ENCODE measurements around the gene PARP6. TPM values are rescaled to one million over a fixed set of nuclear protein-coding genes. Genes with fewer than 3 reads are reported as not detected.

The PARP6 gene
- total and polyA plus RNA-seq, 9 of the 15 experiments (the other 6 are each of a cell fraction or from before 2014, with no cell fraction given), result 14.8 to 83.2 (median 28.3) TPM

DNA sequence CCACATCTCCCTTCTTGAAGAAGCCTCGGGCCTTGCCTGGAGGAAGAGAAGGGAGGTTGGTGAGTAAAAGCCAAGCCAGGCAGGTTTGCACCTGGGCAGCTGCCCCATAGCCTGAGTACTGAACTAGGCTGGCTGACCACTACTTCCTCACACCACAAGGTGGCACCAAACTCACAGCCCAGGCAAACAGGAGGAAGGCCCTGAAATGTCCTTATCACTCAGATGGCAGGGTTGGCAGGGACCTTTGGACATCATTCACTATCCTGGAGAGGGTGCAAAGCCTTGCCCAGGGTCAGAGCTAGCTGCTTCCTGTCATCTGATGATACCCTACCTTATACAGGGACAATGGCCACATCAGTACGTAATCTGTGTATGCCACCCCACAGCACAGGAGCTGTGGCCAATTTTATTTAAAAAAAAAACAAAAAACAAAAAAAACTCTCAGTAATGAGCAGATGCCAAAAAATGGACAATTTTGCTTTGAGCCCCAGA is 72.6 kb downstream of the PARP6 start (continued):
- TF ChIP-seq ZNF699 (CRISPR knock-in tag; IDR thresholded peaks at IDR 0.05; ENCODE audit: insufficient replicate concordance) (no peak), MEF2D (tag; conservative IDR thresholded peaks at IDR 0.05; ENCODE audit: low read depth) (no peak), RAD21 (CRISPR knock-in tag; conservative IDR thresholded peaks at IDR 0.05 in 1 of 2, IDR thresholded peaks at IDR 0.05 in 1 of 2) (peak; percentile 57 to 90), RBM39 (optimal IDR thresholded peaks at IDR 0.05; ENCODE audit: low read depth, low read length) (peak; percentile 56), CC2D1A (IDR thresholded peaks at IDR 0.05) (0 out of 2 replicates have a peak, but pooled peaks have one; percentile 48), NEUROD1 (IDR thresholded peaks at IDR 0.05; ENCODE audit: borderline replicate concordance, low read depth, low read length, partially characterized antibody) (no peak), STAG1 (CRISPR knock-in tag; IDR thresholded peaks at IDR 0.05; ENCODE audit: borderline replicate concordance) (peak; percentile 79; the same call in 1 of the 2 replicates), ZBTB8A (IDR thresholded peaks at IDR 0.05; ENCODE audit: partially characterized antibody) (no peak), ZKSCAN1 (IDR thresholded peaks at IDR 0.05; ENCODE audit: low read depth, low read length) (no peak), SMC3 (conservative IDR thresholded peaks at IDR 0.05; ENCODE audit: insufficient read depth, low read depth, low read length) (peak; percentile 71)

DNA sequence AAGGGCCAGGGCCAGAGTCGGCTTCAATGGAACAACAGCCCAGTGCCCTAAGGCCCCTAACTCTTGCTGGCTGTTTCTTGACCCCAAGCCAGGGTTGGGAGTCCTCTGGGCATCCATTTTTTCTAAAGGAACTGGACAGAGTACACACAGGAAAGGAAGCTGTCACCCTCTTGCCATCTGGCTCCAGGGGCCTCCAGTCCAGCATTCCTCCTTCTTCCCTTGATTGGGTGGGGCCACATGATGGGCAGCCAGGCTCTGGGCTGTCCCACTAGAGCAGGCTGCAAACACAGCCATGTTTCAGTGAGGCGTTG is 73.2 kb downstream of the PARP6 start:
- Histone ChIP-seq H3K79me2 (ENCODE audit: control insufficient read depth, insufficient read depth, low read length) (no peaks in the 10 kb centered on the region), H3K4me1 (replicated peaks in 1 of 2; ENCODE audit: control insufficient read depth in 2 of 2, insufficient read depth in 2 of 2, low read length in 2 of 2) (peaks cover 5 to 13% of the 10 kb centered on the region in 2 experiments; a peak in 4 of 5 replicates), H3K27ac (ENCODE audit: extremely low read depth, low read depth, low read length) (no peak overlapping the region), H3K4me3 (no peak overlapping the region), H3K9me1 (ENCODE audit: control insufficient read depth, insufficient read depth, low read length) (no peaks in the 10 kb centered on the region), H3K27me3 (ENCODE audit: control insufficient read depth in 2 of 2, insufficient read depth in 2 of 2, low read length in 2 of 2) (no peaks in the 10 kb centered on the region), H3K4me2 (ENCODE audit: insufficient read depth, low read length) (no peak overlapping the region), H2AFZ (ENCODE audit: low read depth, low read length) (no peak overlapping the region), H3K9me3 (replicated peaks; ENCODE audit: control insufficient read depth, insufficient read depth, low read depth, low read length) (no peaks in the 10 kb centered on the region), H3K36me3 (ENCODE audit: control insufficient read depth, insufficient read depth, low read length) (peaks cover 63% of the 10 kb centered on the region), H4K20me1 (replicated peaks; ENCODE audit: control insufficient read depth, insufficient read depth, low read length) (peaks cover 20% of the 10 kb centered on the region), H3K9ac (ENCODE audit: insufficient read depth in 1 of 2, low read depth in 2 of 2, low read length in 2 of 2) (no peak overlapping the region)
- WGBS (ENCODE audit: insufficient coverage, low coverage, missing lambda C conversion rate), result 100% methylated on average over 2 of the region's 2 CpGs
- intact Hi-C loops (cut with micrococcal nuclease) (loop anchor here (1.0 kb wide), 1 partner anchor 87 kb away; no protein-coding TSS in a partner anchor), in situ Hi-C loops (cut with MboI) (no loop called here)
- no peak for DNase-seq (ENCODE audit: extremely low read depth in 1 of 4, low spot score in 3 of 4)
- POLR2A ChIA-PET, result interaction anchor here (0.9 to 1.1 kb wide), 2 partner anchors 11 to 86 kb away, joined by 3 to 5 read pairs; no protein-coding TSS in a partner anchor
- no peak for ATAC-seq
- BruUV-seq (replicated peaks), result TSS peak; percentile 95
- no peak for FAIRE-seq
- CTCF ChIA-PET (ENCODE audit: low intra/inter-chr PET ratio), result no interaction called here
- TF ChIP-seq HMGN3 (IDR thresholded peaks at IDR 0.05; ENCODE audit: borderline replicate concordance, extremely low read depth, insufficient read length, low read depth, low read length) (no peak), BACH1 (tag; IDR thresholded peaks at IDR 0.05) (no peak), NCOA6 (IDR thresholded peaks at IDR 0.05) (no peak), NR4A1 (CRISPR knock-in tag; IDR thresholded peaks at IDR 0.05) (no peak), NR4A1 (tag; IDR thresholded peaks at IDR 0.05) (no peak)
- TF ChIP-seq, protein P1, sequence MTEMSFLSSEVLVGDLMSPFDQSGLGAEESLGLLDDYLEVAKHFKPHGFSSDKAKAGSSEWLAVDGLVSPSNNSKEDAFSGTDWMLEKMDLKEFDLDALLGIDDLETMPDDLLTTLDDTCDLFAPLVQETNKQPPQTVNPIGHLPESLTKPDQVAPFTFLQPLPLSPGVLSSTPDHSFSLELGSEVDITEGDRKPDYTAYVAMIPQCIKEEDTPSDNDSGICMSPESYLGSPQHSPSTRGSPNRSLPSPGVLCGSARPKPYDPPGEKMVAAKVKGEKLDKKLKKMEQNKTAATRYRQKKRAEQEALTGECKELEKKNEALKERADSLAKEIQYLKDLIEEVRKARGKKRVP (CRISPR knock-in tag; IDR thresholded peaks at IDR 0.05), result no peak
- TF ChIP-seq, protein P2, sequence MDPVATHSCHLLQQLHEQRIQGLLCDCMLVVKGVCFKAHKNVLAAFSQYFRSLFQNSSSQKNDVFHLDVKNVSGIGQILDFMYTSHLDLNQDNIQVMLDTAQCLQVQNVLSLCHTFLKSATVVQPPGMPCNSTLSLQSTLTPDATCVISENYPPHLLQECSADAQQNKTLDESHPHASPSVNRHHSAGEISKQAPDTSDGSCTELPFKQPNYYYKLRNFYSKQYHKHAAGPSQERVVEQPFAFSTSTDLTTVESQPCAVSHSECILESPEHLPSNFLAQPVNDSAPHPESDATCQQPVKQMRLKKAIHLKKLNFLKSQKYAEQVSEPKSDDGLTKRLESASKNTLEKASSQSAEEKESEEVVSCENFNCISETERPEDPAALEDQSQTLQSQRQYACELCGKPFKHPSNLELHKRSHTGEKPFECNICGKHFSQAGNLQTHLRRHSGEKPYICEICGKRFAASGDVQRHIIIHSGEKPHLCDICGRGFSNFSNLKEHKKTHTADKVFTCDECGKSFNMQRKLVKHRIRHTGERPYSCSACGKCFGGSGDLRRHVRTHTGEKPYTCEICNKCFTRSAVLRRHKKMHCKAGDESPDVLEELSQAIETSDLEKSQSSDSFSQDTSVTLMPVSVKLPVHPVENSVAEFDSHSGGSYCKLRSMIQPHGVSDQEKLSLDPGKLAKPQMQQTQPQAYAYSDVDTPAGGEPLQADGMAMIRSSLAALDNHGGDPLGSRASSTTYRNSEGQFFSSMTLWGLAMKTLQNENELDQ (CRISPR knock-in tag; IDR thresholded peaks at IDR 0.05; ENCODE audit: borderline replicate concordance), result no peak
- TF ChIP-seq, protein P3, sequence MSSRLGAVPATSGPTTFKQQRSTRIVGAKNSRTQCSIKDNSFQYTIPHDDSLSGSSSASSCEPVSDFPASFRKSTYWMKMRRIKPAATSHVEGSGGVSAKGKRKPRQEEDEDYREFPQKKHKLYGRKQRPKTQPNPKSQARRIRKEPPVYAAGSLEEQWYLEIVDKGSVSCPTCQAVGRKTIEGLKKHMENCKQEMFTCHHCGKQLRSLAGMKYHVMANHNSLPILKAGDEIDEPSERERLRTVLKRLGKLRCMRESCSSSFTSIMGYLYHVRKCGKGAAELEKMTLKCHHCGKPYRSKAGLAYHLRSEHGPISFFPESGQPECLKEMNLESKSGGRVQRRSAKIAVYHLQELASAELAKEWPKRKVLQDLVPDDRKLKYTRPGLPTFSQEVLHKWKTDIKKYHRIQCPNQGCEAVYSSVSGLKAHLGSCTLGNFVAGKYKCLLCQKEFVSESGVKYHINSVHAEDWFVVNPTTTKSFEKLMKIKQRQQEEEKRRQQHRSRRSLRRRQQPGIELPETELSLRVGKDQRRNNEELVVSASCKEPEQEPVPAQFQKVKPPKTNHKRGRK (tag; IDR thresholded peaks at IDR 0.05), result no peak
